Activated T-cell treated with anti-CD3 and anti-CD28 coated beads, Interleukin-2, amount 50 U/mL, for 1 hour (primary cell): ENCODE measurements around the gene TMEM131.
"Not testable (repeated sequence)": the region's sequence is repeated elsewhere in the genome, so short reads cannot be mapped to it uniquely, and the experiment has no call there.

Experiments
- DNase-seq: peaks from one replicate; pipeline ENCODE4 v3.0.0-alpha.2; 2020

TMEM131 gene

GRCh38 chr2:97991081-97991856 lies 4.5 kb downstream of the TMEM131 start:
- no peak for DNase-seq

GRCh38 chr2:97988722-97989121 lies 7.0 kb downstream of the TMEM131 start:
- DNase-seq = no peak

- no peak for DNase-seq
Measured at GRCh38 chr2:97985998-97986397, 9.8 kb downstream of the TMEM131 start.

GRCh38 chr2:97983698-97984097 lies 12.1 kb downstream of the TMEM131 start:
- DNase-seq = no peak

GRCh38 chr2:97983134-97983533 lies 12.6 kb downstream of the TMEM131 start:
- no peak for DNase-seq

- DNase-seq = no peak
Measured at GRCh38 chr2:97982621-97983020, 13.1 kb downstream of the TMEM131 start.

GRCh38 chr2:97981961-97982360 lies 13.8 kb downstream of the TMEM131 start:
- no peak for DNase-seq

- no peak for DNase-seq
Measured at GRCh38 chr2:97979904-97980303, 15.8 kb downstream of the TMEM131 start.

- DNase-seq = no peak
Measured at GRCh38 chr2:97974471-97974870, 21.3 kb downstream of the TMEM131 start.

- DNase-seq = no peak
Measured at GRCh38 chr2:97970293-97971060, 25.3 kb downstream of the TMEM131 start.

GRCh38 chr2:97969081-97970067 lies 26.4 kb downstream of the TMEM131 start:
- no peak for DNase-seq

GRCh38 chr2:97967931-97968627 lies 27.7 kb downstream of the TMEM131 start:
- no peak for DNase-seq

GRCh38 chr2:97967216-97967592 lies 28.5 kb downstream of the TMEM131 start:
- no peak for DNase-seq

- DNase-seq = no peak
Measured at GRCh38 chr2:97966545-97967215, 29.1 kb downstream of the TMEM131 start.

- no peak for DNase-seq
Measured at GRCh38 chr2:97965116-97965515, 30.6 kb downstream of the TMEM131 start.

- no peak for DNase-seq
Measured at GRCh38 chr2:97963880-97964279, 31.9 kb downstream of the TMEM131 start.

- DNase-seq = no peak
Measured at GRCh38 chr2:97963079-97963406, 32.7 kb downstream of the TMEM131 start.

GRCh38 chr2:97961534-97961933 lies 34.2 kb downstream of the TMEM131 start:
- no peak for DNase-seq

GRCh38 chr2:97958184-97958583 lies 37.6 kb downstream of the TMEM131 start:
- DNase-seq = no peak

GRCh38 chr2:97957432-97958183 lies 38.1 kb downstream of the TMEM131 start:
- DNase-seq = no peak

GRCh38 chr2:97956753-97957152 lies 39.0 kb downstream of the TMEM131 start:
- DNase-seq = not testable (repeated sequence)
